K562 (cell line): ENCODE data around the gene QSOX2. TPM values are rescaled to one million over a fixed set of nuclear protein-coding genes. Genes with fewer than 3 reads are reported as not detected.

Experiments used
- HDAC8 ChIP-seq: fragments of 450-650 bp; IDR thresholded peaks from 2 replicates; pipeline ENCODE4 v1.6.1; 2016; ENCODE audit warnings: mild to moderate bottlenecking, missing genetic modification characterization, moderate library complexity, missing compliant biosample characterization
- MGA ChIP-seq: fragments of 450-650 bp; IDR thresholded peaks from 2 replicates; pipeline ENCODE4 v1.6.1; 2016; ENCODE audit warnings: mild to moderate bottlenecking, moderate library complexity
- ZC3H11A ChIP-seq: IDR thresholded peaks from 2 replicates; pipeline ENCODE4 v1.6.1; 2012; ENCODE audit warnings: low read depth, low read length, improper control_type of control experiment
- polyA plus RNA-seq, 8 experiments: library from polyadenylated mRNA; depleted of rRNA in 4 of 8; stranded (reverse) in 5 of 8; unstranded in 3 of 8; fragments of >200 nt; fragmentation: Nextera tagmentation in 2 of 8; fragmentation: Illumina TruSeq in 1 of 8; extraction: Ambion mirVana in 2 of 8; extraction: Trizol in 1 of 8; gene quantifications; 2 replicates each; pipeline versions ENCODE4 v1.2.1 to v1.2.3, GENCODE V29; 2011 to 2014; ENCODE audit warnings: inconsistent platforms in 1 of 8, missing spikeins in 1 of 8
- total RNA-seq, 7 experiments: library from RNA; depleted of rRNA in 6 of 7; stranded (reverse); fragments of >200 nt in 6 of 7; fragmentation: Illumina TruSeq in 2 of 7; extraction: Trizol in 2 of 7; gene quantifications; 2 replicates each; pipeline versions ENCODE4 v1.2.1 to v1.2.3, GENCODE V29; 2011 to 2021; ENCODE audit warnings: low replicate concordance in 1 of 7

Gene QSOX2
- total and polyA plus RNA-seq, 9 of the 15 experiments (the other 6 are each of a cell fraction or from before 2014, with no cell fraction given) = 0.51 to 23.7 (median 12.7) TPM

- peak; percentile 32; the same call in 1 of the 2 replicates for TF ChIP-seq MGA
- no peak for TF ChIP-seq ZC3H11A
- TF ChIP-seq HDAC8 (tag) = no peak
These were observed 31.9 kb downstream of the QSOX2 start (continued) for GRCh38 chr9:136213733-136214132.
